ENCODE results near the gene JAKMIP1.

The JAKMIP1 gene

GRCh38 chr4:6162885-6163284 is 37.5 kb downstream of the JAKMIP1 start:
- no peak for DNase-seq (ENCODE audit: extremely low read depth, low read depth)
- TF ChIP-seq CTCF (IDR thresholded peaks at IDR 0.05; ENCODE audit: low read depth, low read length), result no peak

GRCh38 chr4:6161921-6162464 is 38.4 kb downstream of the JAKMIP1 start:
- no peak for DNase-seq (ENCODE audit: extremely low read depth, low read depth)
- TF ChIP-seq CTCF (IDR thresholded peaks at IDR 0.05; ENCODE audit: low read depth, low read length), result no peak

- DNase-seq (ENCODE audit: extremely low read depth, low read depth), result no peak
- no peak for TF ChIP-seq CTCF (IDR thresholded peaks at IDR 0.05; ENCODE audit: low read depth, low read length)
Measured at GRCh38 chr4:6160536-6160935, 39.8 kb downstream of the JAKMIP1 start.

- TF ChIP-seq CTCF (IDR thresholded peaks at IDR 0.05; ENCODE audit: low read depth, low read length), result no peak
- no peak for DNase-seq (ENCODE audit: extremely low read depth, low read depth)
Measured at GRCh38 chr4:6157926-6158325, 42.4 kb downstream of the JAKMIP1 start.

- DNase-seq (ENCODE audit: extremely low read depth, low read depth), result no peak
- TF ChIP-seq CTCF (IDR thresholded peaks at IDR 0.05; ENCODE audit: low read depth, low read length), result no peak
Measured at GRCh38 chr4:6155996-6156750, 44.2 kb downstream of the JAKMIP1 start.

GRCh38 chr4:6154875-6155274 is 45.5 kb downstream of the JAKMIP1 start:
- TF ChIP-seq CTCF (IDR thresholded peaks at IDR 0.05; ENCODE audit: low read depth, low read length), result no peak
- DNase-seq (ENCODE audit: extremely low read depth, low read depth), result no peak

GRCh38 chr4:6153874-6154273 is 46.5 kb downstream of the JAKMIP1 start:
- TF ChIP-seq CTCF (IDR thresholded peaks at IDR 0.05; ENCODE audit: low read depth, low read length), result no peak

More at GRCh38 chr4:6153874-6154273, 46.5 kb downstream of the JAKMIP1 start:
- DNase-seq (ENCODE audit: extremely low read depth, low read depth), result no peak
